IPS-15b (cell line): ENCODE results near the gene RNF112.

Experiments used
- H3K27me3 ChIP-seq: one replicate; pipeline ENCODE4 v1.6.1; 2013; ENCODE audit warnings: low read length; ENCODE audit not compliant: control insufficient read depth, insufficient read depth
- H3K36me3 ChIP-seq: one replicate; pipeline ENCODE4 v1.6.1; 2013; ENCODE audit warnings: low read length; ENCODE audit not compliant: control insufficient read depth, insufficient read depth
- H3K4me1 ChIP-seq: one replicate; pipeline ENCODE4 v1.6.1; 2013; ENCODE audit warnings: mild to moderate bottlenecking, low read length; ENCODE audit not compliant: control insufficient read depth, insufficient read depth
- H3K4me3 ChIP-seq: one replicate; pipeline ENCODE4 v1.5.1; 2013; ENCODE audit warnings: low read depth, low read length
- H3K9ac ChIP-seq: one replicate; pipeline ENCODE4 v1.6.1; 2013; ENCODE audit warnings: low read depth, mild to moderate bottlenecking, low read length
- H3K9me3 ChIP-seq: one replicate; pipeline ENCODE4 v1.6.1; 2013; ENCODE audit warnings: mild to moderate bottlenecking, low read length; ENCODE audit not compliant: control insufficient read depth, insufficient read depth

Gene RNF112

GRCh38 chr17:19399750-19400450 lies 11.1 kb upstream of the RNF112 start:
- Histone ChIP-seq H3K9me3 (no peaks in the 10 kb centered on the region), H3K4me3 (no peak overlapping the region), H3K4me1 (peaks cover 7% of the 10 kb centered on the region), H3K9ac (no peak overlapping the region), H3K36me3 (no peaks in the 10 kb centered on the region), H3K27me3 (no peaks in the 10 kb centered on the region)

- H3K4me3 ChIP-seq = no peak overlapping the region
- H3K9me3 ChIP-seq = no peaks in the 10 kb centered on the region
- H3K36me3 ChIP-seq = no peaks in the 10 kb centered on the region
- no peak overlapping the region for H3K9ac ChIP-seq
- no peaks in the 10 kb centered on the region for H3K27me3 ChIP-seq
- peaks cover 7% of the 10 kb centered on the region for H3K4me1 ChIP-seq
Measured at GRCh38 chr17:19401321-19402010, 9.6 kb upstream of the RNF112 start.

GRCh38 chr17:19402171-19402570 lies 8.9 kb upstream of the RNF112 start:
- Histone ChIP-seq H3K4me1 (peaks cover 7% of the 10 kb centered on the region), H3K4me3 (no peak overlapping the region), H3K9ac (no peak overlapping the region), H3K9me3 (no peaks in the 10 kb centered on the region), H3K27me3 (no peaks in the 10 kb centered on the region), H3K36me3 (no peaks in the 10 kb centered on the region)

GRCh38 chr17:19403021-19403420 lies 8.0 kb upstream of the RNF112 start:
- Histone ChIP-seq H3K9ac (no peak overlapping the region), H3K4me3 (no peak overlapping the region), H3K36me3 (no peaks in the 10 kb centered on the region), H3K27me3 (no peaks in the 10 kb centered on the region), H3K4me1 (peaks cover 2% of the 10 kb centered on the region), H3K9me3 (no peaks in the 10 kb centered on the region)

- Histone ChIP-seq H3K4me3 (no peak overlapping the region), H3K27me3 (no peaks in the 10 kb centered on the region), H3K36me3 (no peaks in the 10 kb centered on the region), H3K9me3 (no peaks in the 10 kb centered on the region), H3K9ac (no peak overlapping the region), H3K4me1 (no peaks in the 10 kb centered on the region)
Measured at GRCh38 chr17:19404264-19404663, 6.8 kb upstream of the RNF112 start.

- Histone ChIP-seq H3K27me3 (no peaks in the 10 kb centered on the region), H3K9ac (no peak overlapping the region), H3K4me1 (no peaks in the 10 kb centered on the region), H3K4me3 (no peak overlapping the region), H3K36me3 (no peaks in the 10 kb centered on the region), H3K9me3 (no peaks in the 10 kb centered on the region)
Measured at GRCh38 chr17:19405114-19405513, 5.9 kb upstream of the RNF112 start.

- Histone ChIP-seq H3K4me1 (no peaks in the 10 kb centered on the region), H3K9ac (no peak overlapping the region), H3K36me3 (no peaks in the 10 kb centered on the region), H3K27me3 (no peaks in the 10 kb centered on the region), H3K9me3 (no peaks in the 10 kb centered on the region), H3K4me3 (no peak overlapping the region)
Measured at GRCh38 chr17:19407601-19408345, 3.3 kb upstream of the RNF112 start.

GRCh38 chr17:19408346-19408710 lies 2.7 kb upstream of the RNF112 start:
- H3K27me3 ChIP-seq = no peaks in the 10 kb centered on the region
- H3K4me1 ChIP-seq = no peaks in the 10 kb centered on the region
- H3K36me3 ChIP-seq = no peaks in the 10 kb centered on the region
- no peaks in the 10 kb centered on the region for H3K9me3 ChIP-seq
- H3K4me3 ChIP-seq = no peak overlapping the region
- no peak overlapping the region for H3K9ac ChIP-seq

- Histone ChIP-seq H3K4me1 (no peaks in the 10 kb centered on the region), H3K9ac (no peak overlapping the region), H3K36me3 (no peaks in the 10 kb centered on the region), H3K4me3 (no peak overlapping the region), H3K9me3 (no peaks in the 10 kb centered on the region), H3K27me3 (no peaks in the 10 kb centered on the region)
Measured at GRCh38 chr17:19409066-19409465, 2.0 kb upstream of the RNF112 start.

- no peak overlapping the region for H3K4me3 ChIP-seq
- H3K9ac ChIP-seq = no peak overlapping the region
Measured at GRCh38 chr17:19409509-19409908, 1.5 kb upstream of the RNF112 start.

GRCh38 chr17:19410091-19410490 lies 941 bp upstream of the RNF112 start:
- no peaks in the 10 kb centered on the region for H3K9me3 ChIP-seq
- H3K4me1 ChIP-seq = no peaks in the 10 kb centered on the region
- H3K36me3 ChIP-seq = no peaks in the 10 kb centered on the region
- H3K4me3 ChIP-seq = no peak overlapping the region
- no peaks in the 10 kb centered on the region for H3K27me3 ChIP-seq
- no peak overlapping the region for H3K9ac ChIP-seq

More at GRCh38 chr17:19409509-19409908, 1.5 kb upstream of the RNF112 start:
- H3K27me3 ChIP-seq = no peaks in the 10 kb centered on the region
- H3K9me3 ChIP-seq = no peaks in the 10 kb centered on the region
- H3K4me1 ChIP-seq = no peaks in the 10 kb centered on the region
- H3K36me3 ChIP-seq = no peaks in the 10 kb centered on the region

- Histone ChIP-seq H3K9me3 (no peaks in the 10 kb centered on the region), H3K27me3 (no peaks in the 10 kb centered on the region), H3K4me1 (no peaks in the 10 kb centered on the region), H3K9ac (no peak overlapping the region), H3K4me3 (no peak overlapping the region), H3K36me3 (no peaks in the 10 kb centered on the region)
Measured at GRCh38 chr17:19411631-19412030, 599 bp downstream of the RNF112 start.
